ENCODE results near the gene RAB19. TPM values are rescaled to one million over a fixed set of nuclear protein-coding genes. Genes with fewer than 3 reads are reported as not detected.
A peak's percentile ranks its signal among the peaks of the same experiment; 100 is the strongest.

Gene RAB19
- total RNA-seq, 4 donors from 2014 or later: 7.4 to 18.6 (median 10.1) TPM

DNA sequence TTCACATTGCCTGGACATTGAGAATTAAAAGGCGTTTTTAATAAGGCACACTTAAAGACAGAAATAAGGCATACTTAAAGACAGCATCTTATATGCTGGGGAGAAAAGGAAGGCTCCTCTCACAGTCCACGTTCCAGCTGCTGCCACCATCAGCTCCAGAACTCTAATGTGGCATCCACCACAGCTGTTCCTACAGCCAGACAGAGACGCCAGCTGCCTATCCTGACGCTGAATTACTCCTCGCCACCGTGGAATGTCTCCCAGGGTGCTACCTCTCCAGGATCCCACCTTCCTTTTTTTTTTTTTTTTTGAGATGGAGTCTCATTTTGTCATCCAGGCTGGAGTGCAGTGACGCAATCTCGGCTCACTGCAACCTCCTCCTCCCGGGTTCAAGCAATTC is 36.3 kb upstream of the RAB19 start:
- no peaks in the 10 kb centered on the region for H3K9me3 ChIP-seq
- no peak for DNase-seq
- H3K27me3 ChIP-seq: no peaks in the 10 kb centered on the region

DNA sequence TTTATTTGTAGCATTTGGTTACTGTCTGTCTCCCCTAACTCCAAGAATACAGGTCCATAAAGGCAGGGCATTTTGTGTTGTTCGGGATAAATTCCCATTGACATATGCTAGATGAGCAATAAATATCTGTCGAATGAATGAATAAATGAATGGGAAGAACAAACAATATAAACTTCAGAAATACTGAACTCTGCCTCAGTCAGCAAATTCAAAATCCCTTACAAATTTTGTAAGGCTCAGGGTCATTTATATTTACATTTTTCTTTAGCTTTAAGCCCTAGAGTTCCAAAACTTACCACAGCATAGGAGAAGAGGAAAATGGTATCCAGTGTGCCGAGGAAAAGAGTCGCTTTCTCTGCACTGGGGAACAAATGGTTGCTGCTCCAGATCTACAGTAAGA is 34.6 kb upstream of the RAB19 start:
- peaks cover 0 to 10% (median 0%) of the 10 kb centered on the region in 3 donors for H3K36me3 ChIP-seq
- no peak overlapping the region for H3K27ac ChIP-seq

More for the DNA sequence above, 36.3 kb upstream of the RAB19 start:
- Histone ChIP-seq H3K27ac (no peak overlapping the region), H3K4me3 (no peak overlapping the region), H3K4me1 (no peaks in the 10 kb centered on the region), H3K36me3 (peaks cover 0 to 15% (median 0%) of the 10 kb centered on the region in 3 donors)
- TF ChIP-seq, protein P1, sequence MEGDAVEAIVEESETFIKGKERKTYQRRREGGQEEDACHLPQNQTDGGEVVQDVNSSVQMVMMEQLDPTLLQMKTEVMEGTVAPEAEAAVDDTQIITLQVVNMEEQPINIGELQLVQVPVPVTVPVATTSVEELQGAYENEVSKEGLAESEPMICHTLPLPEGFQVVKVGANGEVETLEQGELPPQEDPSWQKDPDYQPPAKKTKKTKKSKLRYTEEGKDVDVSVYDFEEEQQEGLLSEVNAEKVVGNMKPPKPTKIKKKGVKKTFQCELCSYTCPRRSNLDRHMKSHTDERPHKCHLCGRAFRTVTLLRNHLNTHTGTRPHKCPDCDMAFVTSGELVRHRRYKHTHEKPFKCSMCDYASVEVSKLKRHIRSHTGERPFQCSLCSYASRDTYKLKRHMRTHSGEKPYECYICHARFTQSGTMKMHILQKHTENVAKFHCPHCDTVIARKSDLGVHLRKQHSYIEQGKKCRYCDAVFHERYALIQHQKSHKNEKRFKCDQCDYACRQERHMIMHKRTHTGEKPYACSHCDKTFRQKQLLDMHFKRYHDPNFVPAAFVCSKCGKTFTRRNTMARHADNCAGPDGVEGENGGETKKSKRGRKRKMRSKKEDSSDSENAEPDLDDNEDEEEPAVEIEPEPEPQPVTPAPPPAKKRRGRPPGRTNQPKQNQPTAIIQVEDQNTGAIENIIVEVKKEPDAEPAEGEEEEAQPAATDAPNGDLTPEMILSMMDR (IDR thresholded peaks at IDR 0.05): no peak
- TF ChIP-seq POLR2A (IDR thresholded peaks at IDR 0.05): no peak

DNA sequence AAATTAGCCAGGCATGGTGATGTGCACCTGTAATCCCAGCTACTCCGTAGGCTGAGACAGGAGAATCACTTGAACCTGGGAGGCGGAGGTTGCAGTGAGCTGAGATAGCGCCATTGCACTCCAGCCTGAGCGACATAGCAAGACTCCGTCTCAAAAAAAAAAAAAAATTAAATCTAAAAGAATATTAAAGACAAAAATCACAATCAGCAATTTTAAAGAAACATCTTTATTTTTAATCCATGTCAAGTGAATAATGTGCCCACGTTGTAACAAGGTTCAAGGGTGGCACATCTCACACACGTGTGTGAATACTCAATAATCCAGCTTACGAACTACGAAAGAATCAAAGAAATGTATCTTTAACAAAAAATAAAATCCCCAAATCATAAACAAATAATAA is 28.5 kb upstream of the RAB19 start:
- no peaks in the 10 kb centered on the region for H3K9me3 ChIP-seq
- peaks cover 0 to 25% (median 0%) of the 10 kb centered on the region in 3 donors for H3K36me3 ChIP-seq
- TF ChIP-seq POLR2A (IDR thresholded peaks at IDR 0.05): no peak
- TF ChIP-seq, protein P1 (IDR thresholded peaks at IDR 0.05): no peak
- H3K27ac ChIP-seq: no peak overlapping the region
- no peaks in the 10 kb centered on the region for H3K27me3 ChIP-seq
- no peaks in the 10 kb centered on the region for H3K4me1 ChIP-seq
- H3K4me3 ChIP-seq: no peak overlapping the region
- no peak for DNase-seq

More for the DNA sequence above, 34.6 kb upstream of the RAB19 start:
- no peaks in the 10 kb centered on the region for H3K9me3 ChIP-seq
- no peak for TF ChIP-seq POLR2A (IDR thresholded peaks at IDR 0.05)
- TF ChIP-seq, protein P1 (IDR thresholded peaks at IDR 0.05): no peak
- H3K27me3 ChIP-seq: no peaks in the 10 kb centered on the region
- no peak overlapping the region for H3K4me3 ChIP-seq
- DNase-seq: no peak
- no peaks in the 10 kb centered on the region for H3K4me1 ChIP-seq

DNA sequence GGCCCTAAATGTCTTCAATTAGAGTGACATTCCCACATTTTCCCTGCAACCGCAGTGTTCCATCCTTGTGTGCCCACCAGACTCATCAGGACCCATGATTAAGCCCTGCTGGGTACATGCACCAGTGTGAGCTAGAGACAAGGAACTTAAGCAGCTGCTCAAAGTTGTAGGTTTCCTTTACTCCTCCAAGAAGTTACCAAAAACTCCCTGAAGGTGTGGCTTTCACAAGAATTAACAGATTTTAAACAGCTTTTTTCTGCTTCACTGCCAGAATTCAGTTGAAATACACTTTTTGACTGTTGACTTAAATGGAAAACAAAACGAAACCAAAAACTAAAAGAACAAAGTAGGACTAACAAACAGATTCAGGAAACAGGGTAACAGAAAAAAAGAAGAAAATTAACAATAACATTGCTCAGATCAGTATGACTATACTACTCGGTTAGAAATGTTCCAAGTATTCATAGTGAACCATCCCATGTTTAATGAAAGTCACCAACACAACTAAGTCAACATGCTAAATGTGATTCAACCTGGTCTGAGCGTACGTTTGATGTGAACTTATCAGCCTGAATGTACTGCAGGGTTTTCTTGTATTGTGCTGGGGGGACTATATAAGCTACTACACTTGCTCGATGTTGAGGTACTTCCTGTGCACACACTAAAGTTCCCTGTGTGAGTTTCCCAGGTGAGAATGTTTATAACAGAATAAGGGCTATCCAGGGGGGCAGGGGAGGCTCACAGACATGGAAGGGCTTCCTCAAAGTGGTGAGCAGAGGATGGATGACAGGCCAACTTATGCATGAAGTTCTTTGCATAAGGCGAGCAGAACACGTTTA is 27.7 kb upstream of the RAB19 start:
- H3K27ac ChIP-seq: peak overlapping the region in 2 of 4 donors; percentile 23 to 31
- no peaks in the 10 kb centered on the region for H3K4me1 ChIP-seq
- no peak for DNase-seq
- H3K9me3 ChIP-seq: no peaks in the 10 kb centered on the region
- H3K36me3 ChIP-seq: peaks cover 0 to 27% (median 0%) of the 10 kb centered on the region in 3 donors
- H3K27me3 ChIP-seq: no peaks in the 10 kb centered on the region
- no peak for TF ChIP-seq POLR2A (IDR thresholded peaks at IDR 0.05)
- TF ChIP-seq, protein P1 (IDR thresholded peaks at IDR 0.05): no peak
- no peak overlapping the region for H3K4me3 ChIP-seq

DNA sequence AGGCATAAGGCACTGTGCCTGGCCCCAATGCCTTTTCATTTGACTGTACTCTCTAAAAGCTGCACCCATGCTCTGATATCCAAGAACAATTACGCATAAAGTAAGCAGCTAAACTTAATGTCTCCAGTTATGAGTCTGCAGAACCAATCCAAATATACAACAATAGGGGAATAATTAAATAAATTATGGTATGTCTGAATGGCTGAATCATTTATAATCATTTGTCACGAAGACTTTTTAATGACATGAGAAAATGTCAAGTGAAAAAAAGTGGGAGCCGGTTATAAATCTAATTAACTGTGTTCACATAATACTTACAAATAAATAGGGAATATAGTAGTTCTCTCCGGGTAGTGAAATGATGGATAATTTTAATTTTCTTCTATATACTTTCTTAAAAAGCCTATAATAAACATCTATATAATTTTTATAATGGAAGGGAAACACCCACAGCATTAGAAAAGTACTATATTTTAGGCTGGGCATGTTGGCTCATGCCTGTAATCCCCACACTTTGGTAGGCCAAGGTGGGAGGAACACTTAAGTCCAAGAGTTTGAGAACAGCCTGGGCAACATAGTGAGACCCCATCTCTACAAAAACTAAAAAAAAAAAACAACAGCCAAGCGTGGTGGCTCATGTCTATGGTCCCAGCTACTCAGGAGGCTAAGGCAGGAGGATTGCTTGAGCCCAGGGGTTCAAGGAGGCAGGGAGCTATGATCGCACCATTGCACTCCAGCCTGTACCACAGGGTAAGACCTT is 19.7 kb upstream of the RAB19 start:
- Histone ChIP-seq H3K27me3 (no peaks in the 10 kb centered on the region), H3K4me3 (no peak overlapping the region), H3K4me1 (no peaks in the 10 kb centered on the region), H3K36me3 (peaks cover 0 to 25% (median 0%) of the 10 kb centered on the region in 3 donors), H3K27ac (no peak overlapping the region), H3K9me3 (no peaks in the 10 kb centered on the region)
- TF ChIP-seq, protein P1 (IDR thresholded peaks at IDR 0.05): no peak
- TF ChIP-seq POLR2A (IDR thresholded peaks at IDR 0.05): no peak
- DNase-seq: no peak

Data from Peyer's patch (tissue), 4 donors.